HG03196 (cell line): ENCODE results near the gene ESRP2.

Experiments
- ATAC-seq: cut with Tn5 transposase; IDR thresholded peaks from one replicate; pipeline ENCODE4 v1.9.1; 2021; ENCODE audit not compliant: unreplicated experiment

Gene ESRP2

GRCh38 chr16:68227183-68227793 lies 8.6 kb downstream of the ESRP2 start:
- no peak for ATAC-seq

- ATAC-seq: no peak
These were observed 9.8 kb downstream of the ESRP2 start for GRCh38 chr16:68226116-68226515.

GRCh38 chr16:68223072-68223471 lies 12.9 kb downstream of the ESRP2 start:
- ATAC-seq: no peak

GRCh38 chr16:68219725-68220351 lies 16.1 kb downstream of the ESRP2 start:
- ATAC-seq: no peak

GRCh38 chr16:68217506-68217905 lies 18.4 kb downstream of the ESRP2 start:
- no peak for ATAC-seq

GRCh38 chr16:68216240-68216639 lies 19.7 kb downstream of the ESRP2 start:
- no peak for ATAC-seq

- no peak for ATAC-seq
These were observed 20.6 kb downstream of the ESRP2 start for GRCh38 chr16:68215302-68215701.

GRCh38 chr16:68214726-68215125 lies 21.2 kb downstream of the ESRP2 start:
- ATAC-seq: no peak

GRCh38 chr16:68206245-68206644 lies 29.7 kb downstream of the ESRP2 start:
- ATAC-seq: no peak

GRCh38 chr16:68202091-68202519 lies 33.8 kb downstream of the ESRP2 start:
- ATAC-seq: no peak

GRCh38 chr16:68200088-68200783 lies 35.7 kb downstream of the ESRP2 start:
- ATAC-seq: peak; percentile 59

GRCh38 chr16:68197250-68197649 lies 38.7 kb downstream of the ESRP2 start:
- ATAC-seq: no peak

GRCh38 chr16:68194251-68194650 lies 41.7 kb downstream of the ESRP2 start:
- ATAC-seq: no peak

GRCh38 chr16:68190736-68191510 lies 45.0 kb downstream of the ESRP2 start:
- no peak for ATAC-seq

- no peak for ATAC-seq
These were observed 45.8 kb downstream of the ESRP2 start for GRCh38 chr16:68190081-68190480.

GRCh38 chr16:68188170-68188569 lies 47.8 kb downstream of the ESRP2 start:
- no peak for ATAC-seq

GRCh38 chr16:68187505-68187904 lies 48.4 kb downstream of the ESRP2 start:
- no peak for ATAC-seq

- no peak for ATAC-seq
These were observed 49.0 kb downstream of the ESRP2 start for GRCh38 chr16:68186877-68187276.

- no peak for ATAC-seq
These were observed 52.9 kb downstream of the ESRP2 start for GRCh38 chr16:68183046-68183445.

- ATAC-seq: no peak
These were observed 56.1 kb downstream of the ESRP2 start for GRCh38 chr16:68179855-68180254.

- no peak for ATAC-seq
These were observed 56.6 kb downstream of the ESRP2 start for GRCh38 chr16:68179196-68179795.
